ENCODE measurements around the gene NECTIN4. TPM values are rescaled to one million over a fixed set of nuclear protein-coding genes. Genes with fewer than 3 reads are reported as not detected.

Gene NECTIN4
- polyA plus RNA-seq, 1 of the 3 experiments (the other 2 are of a cell fraction), result 0.59 TPM

DNA sequence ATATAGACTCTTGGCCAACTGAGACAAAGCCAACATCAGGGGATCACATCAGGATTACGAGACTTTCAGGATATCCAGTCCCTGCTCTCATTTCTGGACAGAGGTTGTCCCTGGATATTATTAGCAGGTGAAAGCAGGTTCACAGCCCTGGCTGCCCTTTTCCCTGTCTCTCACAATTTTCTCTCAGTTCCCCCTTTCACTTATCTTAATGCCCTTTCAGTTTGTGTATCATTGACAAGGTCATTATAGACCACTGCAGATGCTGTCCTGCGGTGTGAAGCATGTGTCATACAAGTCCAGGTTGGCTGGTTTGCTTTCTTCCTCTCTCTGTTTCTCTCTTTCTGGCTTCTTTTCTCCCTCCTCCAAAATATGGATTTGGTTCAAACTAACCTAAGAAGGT, 6.7 kb upstream of the NECTIN4 start:
- no peak overlapping the region for H3K4me3 ChIP-seq (ENCODE audit: low read depth in 2 of 2, low read length in 1 of 2)
- no peaks in the 10 kb centered on the region for H3K9me2 ChIP-seq
- no peak overlapping the region for H2AFZ ChIP-seq (ENCODE audit: low read depth)
- no peak overlapping the region for H3K27ac ChIP-seq (ENCODE audit: low read depth in 2 of 2, low read length in 1 of 2)
- CTCF ChIA-PET, result interaction anchor here (1.5 to 8.2 kb wide), 7 partner anchors 18 to 106 kb away, joined by 5 to 198 read pairs (median 26); partner anchors contain the start of genes ARHGAP30, DEDD, NECTIN4 and TSTD1
- H3K4me2 ChIP-seq, result no peak overlapping the region
- POLR2A ChIA-PET, result interaction anchor here (0.6 to 0.8 kb wide), 2 partner anchors 22 to 933 kb away, joined by 3 read pairs; partner anchors contain the start of genes NIT1 and PFDN2
- no peaks in the 10 kb centered on the region for H4K20me1 ChIP-seq (ENCODE audit: insufficient read depth)
- no peak overlapping the region for H3K9ac ChIP-seq
- no peak for DNase-seq
- TF ChIP-seq USF2 (IDR thresholded peaks at IDR 0.05; ENCODE audit: borderline replicate concordance, low read depth, low read length) (no peak), RFX5 (IDR thresholded peaks at IDR 0.05; ENCODE audit: low read length) (no peak), MXI1 (IDR thresholded peaks at IDR 0.05; ENCODE audit: low read depth, low read length) (no peak), FOXJ3 (CRISPR knock-in tag; IDR thresholded peaks at IDR 0.05) (no peak), TAF1 (IDR thresholded peaks at IDR 0.05; ENCODE audit: borderline replicate concordance, low read depth, low read length) (no peak), REST (IDR thresholded peaks at IDR 0.05; ENCODE audit: low read depth, low read length) (no peak), NRF1 (IDR thresholded peaks at IDR 0.05; ENCODE audit: low read depth, low read length) (no peak), MEF2A (IDR thresholded peaks at IDR 0.05; ENCODE audit: borderline replicate concordance, low read depth) (no peak), FOXM1 (IDR thresholded peaks at IDR 0.05; ENCODE audit: low read depth) (no peak), RCOR1 (IDR thresholded peaks at IDR 0.05; ENCODE audit: low read length) (no peak), SMC3 (IDR thresholded peaks at IDR 0.05; ENCODE audit: low read depth, low read length) (no peak), ELF1 (IDR thresholded peaks at IDR 0.05) (no peak), GATA2 (CRISPR knock-in tag; IDR thresholded peaks at IDR 0.05) (no peak), FOSL2 (IDR thresholded peaks at IDR 0.05; ENCODE audit: borderline replicate concordance, low read depth) (no peak), MAX (IDR thresholded peaks at IDR 0.05; ENCODE audit: low read depth) (no peak), EZH2phosphoT487 (IDR thresholded peaks at IDR 0.05; ENCODE audit: borderline replicate concordance, low read depth) (no peak), NFIC (IDR thresholded peaks at IDR 0.05; ENCODE audit: borderline replicate concordance) (no peak), TEAD4 (IDR thresholded peaks at IDR 0.05; ENCODE audit: borderline replicate concordance, insufficient read depth) (no peak), JUND (IDR thresholded peaks at IDR 0.05) (no peak)
- TF ChIP-seq, protein P1, sequence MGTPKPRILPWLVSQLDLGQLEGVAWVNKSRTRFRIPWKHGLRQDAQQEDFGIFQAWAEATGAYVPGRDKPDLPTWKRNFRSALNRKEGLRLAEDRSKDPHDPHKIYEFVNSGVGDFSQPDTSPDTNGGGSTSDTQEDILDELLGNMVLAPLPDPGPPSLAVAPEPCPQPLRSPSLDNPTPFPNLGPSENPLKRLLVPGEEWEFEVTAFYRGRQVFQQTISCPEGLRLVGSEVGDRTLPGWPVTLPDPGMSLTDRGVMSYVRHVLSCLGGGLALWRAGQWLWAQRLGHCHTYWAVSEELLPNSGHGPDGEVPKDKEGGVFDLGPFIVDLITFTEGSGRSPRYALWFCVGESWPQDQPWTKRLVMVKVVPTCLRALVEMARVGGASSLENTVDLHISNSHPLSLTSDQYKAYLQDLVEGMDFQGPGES (IDR thresholded peaks at IDR 0.05; ENCODE audit: low read depth, low read length), result no peak
- peaks cover 6 to 7% of the 10 kb centered on the region in 2 experiments; a peak in 1 of 4 replicates for H3K4me1 ChIP-seq (ENCODE audit: control insufficient read depth in 1 of 2, insufficient read depth in 2 of 2, low read depth in 1 of 2, low read length in 1 of 2)
- H3K36me3 ChIP-seq (replicated peaks in 1 of 2; ENCODE audit: control insufficient read depth in 1 of 2, insufficient read depth in 2 of 2, low read length in 1 of 2), result peaks cover 10 to 17% of the 10 kb centered on the region in 2 experiments
- H3K79me2 ChIP-seq (ENCODE audit: insufficient read depth), result no peaks in the 10 kb centered on the region
- WGBS (ENCODE audit: low lambda C conversion rate), result 88% methylated on average over 2 of the region's 2 CpGs
- H3K27me3 ChIP-seq (ENCODE audit: insufficient read depth), result no peaks in the 10 kb centered on the region
- no peaks in the 10 kb centered on the region for H3K9me3 ChIP-seq
- H3F3A ChIP-seq (replicated peaks; ENCODE audit: insufficient read depth), result peaks cover 24% of the 10 kb centered on the region

Data from SK-N-SH (cell line).